HepG2 (cell line): ENCODE data around the gene HSPB9. TPM values are rescaled to one million over a fixed set of nuclear protein-coding genes. Genes with fewer than 3 reads are reported as not detected.

ENCODE experiments used
- CENPX ChIP-seq: sonication (generic); formaldehyde crosslinking; IDR thresholded peaks from 2 replicates; pipeline ENCODE4 v1.9.0; 2021; ENCODE audit warnings: mild to moderate bottlenecking, missing genetic modification reagents, moderate library complexity
- EP300 ChIP-seq, 3 experiments: sonication (generic) in 1 of 3; formaldehyde crosslinking in 1 of 3; IDR thresholded peaks; 2 replicates each; pipeline versions ENCODE4 v1.5.1 to v1.6.1; 2011 to 2020; ENCODE audit warnings: low read depth in 2 of 3, low read length in 2 of 3, borderline replicate concordance in 1 of 3, improper control_type of control experiment in 1 of 3, mild to moderate bottlenecking in 1 of 3, missing genetic modification reagents in 1 of 3, moderate library complexity in 1 of 3
- GTF3A ChIP-seq: sonication (generic); formaldehyde crosslinking; conservative IDR thresholded peaks from 2 replicates; pipeline ENCODE4 v1.4.0; 2020; ENCODE audit warnings: mild to moderate bottlenecking, missing genetic modification reagents
- HNRNPK ChIP-seq: fragments of 200-400 bp; formaldehyde crosslinking; IDR thresholded peaks from 2 replicates; pipeline ENCODE4 v1.6.1; 2018; ENCODE audit warnings: low read length, low read depth, moderate library complexity, mild to moderate bottlenecking; ENCODE audit not compliant: poor library complexity, severe bottlenecking
- MATR3 ChIP-seq: sonication (generic); formaldehyde crosslinking; IDR thresholded peaks from 2 replicates; pipeline ENCODE4 v1.4.0; 2020; ENCODE audit warnings: missing genetic modification reagents
- MEIS2 ChIP-seq: sonication (generic); formaldehyde crosslinking; IDR thresholded peaks from 2 replicates; pipeline ENCODE4 v1.9.0; 2021; ENCODE audit warnings: mild to moderate bottlenecking, missing genetic modification reagents
- MLXIP ChIP-seq: sonication (generic); formaldehyde crosslinking; IDR thresholded peaks from 2 replicates; pipeline ENCODE4 v1.9.0; 2021; ENCODE audit warnings: missing genetic modification reagents, borderline replicate concordance
- MTA3 ChIP-seq: sonication (generic); formaldehyde crosslinking; IDR thresholded peaks from 2 replicates; pipeline ENCODE4 v1.4.0; 2020; ENCODE audit warnings: missing genetic modification reagents
- MXD4 ChIP-seq: IDR thresholded peaks from 2 replicates; pipeline ENCODE4 v1.6.1; 2016; ENCODE audit warnings: mild to moderate bottlenecking, missing biosample characterization, missing genetic modification reagents
- MXI1 ChIP-seq: IDR thresholded peaks from 3 replicates; pipeline ENCODE4 v1.6.1; 2012; ENCODE audit warnings: low read depth, low read length, inconsistent platforms, borderline replicate concordance
- RBM22 ChIP-seq: fragments of 200-400 bp; formaldehyde crosslinking; optimal IDR thresholded peaks from 2 replicates; pipeline ENCODE3; 2017; ENCODE audit warnings: mild to moderate bottlenecking, low read length, moderate library complexity
- SKI ChIP-seq: fragments of 450-650 bp; IDR thresholded peaks from one replicate; pipeline ENCODE4 v1.6.1; 2018; ENCODE audit warnings: mild to moderate bottlenecking; ENCODE audit not compliant: partially characterized antibody
- SP5 ChIP-seq: IDR thresholded peaks from 2 replicates; pipeline ENCODE4 v1.6.1; 2016; ENCODE audit warnings: low read depth, borderline replicate concordance
- TMF1 ChIP-seq: sonication (generic); formaldehyde crosslinking; IDR thresholded peaks from 2 replicates; pipeline ENCODE4 v1.8.1; 2022; ENCODE audit warnings: low read depth, missing genetic modification reagents
- ZBTB39 ChIP-seq: sonication (generic); formaldehyde crosslinking; IDR thresholded peaks from 2 replicates; pipeline ENCODE4 v1.5.0; 2020; ENCODE audit warnings: missing genetic modification reagents
- ZNF30 ChIP-seq: sonication (generic); formaldehyde crosslinking; IDR thresholded peaks from 2 replicates; pipeline ENCODE4 v1.5.0; 2020; ENCODE audit warnings: mild to moderate bottlenecking, missing genetic modification reagents
- ZNF598 ChIP-seq: sonication (generic); formaldehyde crosslinking; IDR thresholded peaks from 2 replicates; pipeline ENCODE4 v1.5.1; 2020; ENCODE audit warnings: mild to moderate bottlenecking, missing genetic modification reagents, borderline replicate concordance
- ZNF841 ChIP-seq: sonication (generic); formaldehyde crosslinking; IDR thresholded peaks from 2 replicates; pipeline ENCODE4 v1.8.1; 2023; ENCODE audit warnings: missing genetic modification reagents, borderline replicate concordance
- polyA plus RNA-seq, 8 experiments: library from polyadenylated mRNA; depleted of rRNA in 3 of 8; stranded (reverse) in 7 of 8; unstranded in 1 of 8; fragments of >200 nt; fragmentation: Illumina TruSeq in 4 of 8; extraction: Trizol in 4 of 8; gene quantifications; 2 replicates each; pipeline versions ENCODE4 v1.2.1 to v1.2.3, GENCODE V29; 2011 to 2016; ENCODE audit warnings: low read depth in 4 of 8, missing spikeins in 1 of 8, mixed read lengths in 1 of 8; ENCODE audit not compliant: insufficient read depth in 1 of 8
- total RNA-seq, 5 experiments: library from RNA; depleted of rRNA; stranded (reverse); fragments of >200 nt; fragmentation: Illumina TruSeq; extraction: Trizol; gene quantifications; 2 replicates each; pipeline ENCODE4 v1.2.3, GENCODE V29; 2016; ENCODE audit warnings: low read depth in 1 of 5
- TF ChIP-seq, protein P1 (sequence below), 2 experiments: sonication (generic) in 1 of 2; formaldehyde crosslinking in 1 of 2; IDR thresholded peaks; 2 replicates each; pipeline versions ENCODE4 v1.4.0 to v1.6.1; 2018 to 2020; ENCODE audit warnings: missing genetic modification reagents in 2 of 2, borderline replicate concordance in 1 of 2, low read depth in 1 of 2, mild to moderate bottlenecking in 1 of 2, missing biosample characterization in 1 of 2
- TF ChIP-seq, protein P2 (sequence below): sonication (generic); formaldehyde crosslinking; IDR thresholded peaks from 2 replicates; pipeline ENCODE4 v1.4.0; 2020; ENCODE audit warnings: missing genetic modification reagents, low read depth, mild to moderate bottlenecking, borderline replicate concordance

HSPB9 gene
- total and polyA plus RNA-seq, 2 of the 13 experiments (the other 11 are each of a cell fraction or from before 2014, with no cell fraction given): 0.05 to 0.24 TPM

GRCh38 chr17:42087736-42088705 is 34.6 kb upstream of the HSPB9 start (continued):
- TF ChIP-seq CENPX (CRISPR knock-in tag) (no peak), TMF1 (CRISPR knock-in tag) (no peak), EP300 (IDR thresholded peaks at IDR 0.05; ENCODE audit: low read depth in 2 of 2, low read length in 2 of 2) (peak; percentile 70 to 80; a peak in 3 of 4 replicates), EP300 (CRISPR knock-in tag; IDR thresholded peaks at IDR 0.05; ENCODE audit: borderline replicate concordance) (peak; percentile 63; the same call in 1 of the 2 replicates), MLXIP (CRISPR knock-in tag) (no peak; the same call in 1 of the 2 replicates), MXD4 (no peak), MTA3 (CRISPR knock-in tag) (no peak), SKI (peak; percentile 61), ZBTB39 (no peak), ZNF30 (CRISPR knock-in tag) (no peak), HNRNPK (peak; percentile 85), MXI1 (no peak), MATR3 (CRISPR knock-in tag) (no peak), GTF3A (no peak), ZNF598 (CRISPR knock-in tag) (no peak; the same call in 1 of the 2 replicates), RBM22 (no peak), SP5 (CRISPR knock-in tag) (peak; percentile 98), ZNF841 (CRISPR knock-in tag) (no peak), MEIS2 (CRISPR knock-in tag) (no peak)
- TF ChIP-seq, protein P1, sequence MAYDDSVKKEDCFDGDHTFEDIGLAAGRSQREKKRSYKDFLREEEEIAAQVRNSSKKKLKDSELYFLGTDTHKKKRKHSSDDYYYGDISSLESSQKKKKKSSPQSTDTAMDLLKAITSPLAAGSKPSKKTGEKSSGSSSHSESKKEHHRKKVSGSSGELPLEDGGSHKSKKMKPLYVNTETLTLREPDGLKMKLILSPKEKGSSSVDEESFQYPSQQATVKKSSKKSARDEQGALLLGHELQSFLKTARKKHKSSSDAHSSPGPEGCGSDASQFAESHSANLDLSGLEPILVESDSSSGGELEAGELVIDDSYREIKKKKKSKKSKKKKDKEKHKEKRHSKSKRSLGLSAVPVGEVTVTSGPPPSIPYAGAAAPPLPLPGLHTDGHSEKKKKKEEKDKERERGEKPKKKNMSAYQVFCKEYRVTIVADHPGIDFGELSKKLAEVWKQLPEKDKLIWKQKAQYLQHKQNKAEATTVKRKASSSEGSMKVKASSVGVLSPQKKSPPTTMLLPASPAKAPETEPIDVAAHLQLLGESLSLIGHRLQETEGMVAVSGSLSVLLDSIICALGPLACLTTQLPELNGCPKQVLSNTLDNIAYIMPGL (CRISPR knock-in tag; IDR thresholded peaks at IDR 0.05; ENCODE audit: borderline replicate concordance in 1 of 2, low read depth in 1 of 2): no peak
- TF ChIP-seq, protein P2, sequence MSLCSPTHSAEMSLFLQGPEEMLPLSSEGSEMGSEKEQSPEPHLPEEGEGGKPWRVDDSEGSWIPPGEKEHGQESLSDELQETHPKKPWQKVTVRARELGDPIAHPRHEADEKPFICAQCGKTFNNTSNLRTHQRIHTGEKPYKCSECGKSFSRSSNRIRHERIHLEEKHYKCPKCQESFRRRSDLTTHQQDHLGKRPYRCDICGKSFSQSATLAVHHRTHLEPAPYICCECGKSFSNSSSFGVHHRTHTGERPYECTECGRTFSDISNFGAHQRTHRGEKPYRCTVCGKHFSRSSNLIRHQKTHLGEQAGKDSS: no peak
